ENCODE data around the gene MTHFD1L. TPM values are rescaled to one million over a fixed set of nuclear protein-coding genes. Genes with fewer than 3 reads are reported as not detected.

MTHFD1L gene
- total RNA-seq, 5 donors from 2014 or later (not counting 1 experiment from before 2014, with no cell fraction given), result 9.3 to 34.2 (median 26.7) TPM

GRCh38 chr6:151096691-151097606, 231.4 kb downstream of the MTHFD1L start:
- Histone ChIP-seq H3K36me3 (ENCODE audit: control insufficient read depth in 2 of 2, extremely low read depth in 1 of 2, insufficient read depth in 1 of 2, low read length in 1 of 2) (no peaks in the 10 kb centered on the region), H3K27ac (ENCODE audit: low read length) (no peak overlapping the region), H3K4me3 (ENCODE audit: control insufficient read depth in 1 of 2, extremely low read depth in 1 of 2, low read length in 1 of 2) (no peak overlapping the region), H3K27me3 (replicated peaks in 1 of 2; ENCODE audit: control insufficient read depth in 2 of 2, extremely low read depth in 1 of 2, insufficient read depth in 2 of 2, low read length in 1 of 2) (no peaks in the 10 kb centered on the region), H3K4me1 (ENCODE audit: control insufficient read depth in 1 of 2, extremely low read depth in 1 of 2, insufficient read depth in 2 of 2, low read length in 2 of 2) (no peaks in the 10 kb centered on the region), H3K9me3 (no peaks in the 10 kb centered on the region)
- ChIA-PET CTCF (no interaction called here), POLR2A (no interaction called here)
- Mint-ChIP-seq H3K27me3 (no peaks in the 10 kb centered on the region), H3K9me3 (no peaks in the 10 kb centered on the region), H3K36me3 (peaks cover 59% of the 10 kb centered on the region), H3K4me3 (no peak overlapping the region), H3K4me1 (no peaks in the 10 kb centered on the region), H3K27ac (no peak overlapping the region)
- no peak for DNase-seq
- no CpG with 5 or more reads among the region's 8 CpGs for WGBS (ENCODE audit: insufficient coverage)
- ATAC-seq (replicated peaks in 1 of 4), result no peak

- CTCF ChIA-PET, result interaction anchor here in 1 of 2 donors (0.6 kb wide), 1 partner anchor 12 kb away, joined by 4 read pairs; no protein-coding TSS in a partner anchor
- no CpG with 5 or more reads among the region's 4 CpGs for WGBS (ENCODE audit: insufficient coverage)
- H3K27me3 Mint-ChIP-seq, result no peaks in the 10 kb centered on the region
These were observed 232.7 kb downstream of the MTHFD1L start for GRCh38 chr6:151098166-151098565.

GRCh38 chr6:151100326-151100725, 234.8 kb downstream of the MTHFD1L start:
- Mint-ChIP-seq H3K4me1 (no peaks in the 10 kb centered on the region), H3K9me3 (no peaks in the 10 kb centered on the region), H3K4me3 (no peak overlapping the region), H3K36me3 (peaks cover 35% of the 10 kb centered on the region), H3K27me3 (no peaks in the 10 kb centered on the region), H3K27ac (peak overlapping the region in 1 of 2 donors; percentile 34)
- H3K27ac ChIP-seq (ENCODE audit: low read length), result no peak overlapping the region
- ATAC-seq (replicated peaks in 1 of 4) (no peak), DNase-seq (no peak)
- H3K36me3 ChIP-seq (ENCODE audit: control insufficient read depth in 2 of 2, extremely low read depth in 1 of 2, insufficient read depth in 1 of 2, low read length in 1 of 2), result no peaks in the 10 kb centered on the region
- H3K9me3 ChIP-seq, result no peaks in the 10 kb centered on the region
- ChIA-PET CTCF (no interaction called here), POLR2A (no interaction called here)
- no peak overlapping the region for H3K4me3 ChIP-seq (ENCODE audit: control insufficient read depth in 1 of 2, extremely low read depth in 1 of 2, low read length in 1 of 2)
- no peaks in the 10 kb centered on the region for H3K27me3 ChIP-seq (replicated peaks in 1 of 2; ENCODE audit: control insufficient read depth in 2 of 2, extremely low read depth in 1 of 2, insufficient read depth in 2 of 2, low read length in 1 of 2)
- no peaks in the 10 kb centered on the region for H3K4me1 ChIP-seq (ENCODE audit: control insufficient read depth in 1 of 2, extremely low read depth in 1 of 2, insufficient read depth in 2 of 2, low read length in 2 of 2)
- WGBS (ENCODE audit: insufficient coverage), result no CpG with 5 or more reads among the region's 2 CpGs

More at GRCh38 chr6:151098166-151098565, 232.7 kb downstream of the MTHFD1L start:
- Mint-ChIP-seq H3K4me1 (no peaks in the 10 kb centered on the region), H3K9me3 (no peaks in the 10 kb centered on the region), H3K36me3 (peaks cover 49% of the 10 kb centered on the region), H3K27ac (no peak overlapping the region), H3K4me3 (no peak overlapping the region)
- Histone ChIP-seq H3K27ac (ENCODE audit: low read length) (no peak overlapping the region), H3K9me3 (no peaks in the 10 kb centered on the region), H3K4me1 (ENCODE audit: control insufficient read depth in 1 of 2, extremely low read depth in 1 of 2, insufficient read depth in 2 of 2, low read length in 2 of 2) (no peaks in the 10 kb centered on the region), H3K36me3 (ENCODE audit: control insufficient read depth in 2 of 2, extremely low read depth in 1 of 2, insufficient read depth in 1 of 2, low read length in 1 of 2) (no peaks in the 10 kb centered on the region), H3K27me3 (replicated peaks in 1 of 2; ENCODE audit: control insufficient read depth in 2 of 2, extremely low read depth in 1 of 2, insufficient read depth in 2 of 2, low read length in 1 of 2) (no peaks in the 10 kb centered on the region), H3K4me3 (ENCODE audit: control insufficient read depth in 1 of 2, extremely low read depth in 1 of 2, low read length in 1 of 2) (no peak overlapping the region)
- POLR2A ChIA-PET, result interaction anchor here in 1 of 2 donors (0.6 kb wide), 1 partner anchor 228 kb away, joined by 5 read pairs; no protein-coding TSS in a partner anchor
- DNase-seq (no peak), ATAC-seq (replicated peaks in 1 of 4) (no peak)

- Histone ChIP-seq H3K27me3 (replicated peaks in 1 of 2; ENCODE audit: control insufficient read depth in 2 of 2, extremely low read depth in 1 of 2, insufficient read depth in 2 of 2, low read length in 1 of 2) (no peaks in the 10 kb centered on the region), H3K4me3 (ENCODE audit: control insufficient read depth in 1 of 2, extremely low read depth in 1 of 2, low read length in 1 of 2) (no peak overlapping the region), H3K9me3 (no peaks in the 10 kb centered on the region), H3K4me1 (ENCODE audit: control insufficient read depth in 1 of 2, extremely low read depth in 1 of 2, insufficient read depth in 2 of 2, low read length in 2 of 2) (no peaks in the 10 kb centered on the region), H3K36me3 (ENCODE audit: control insufficient read depth in 2 of 2, extremely low read depth in 1 of 2, insufficient read depth in 1 of 2, low read length in 1 of 2) (no peaks in the 10 kb centered on the region), H3K27ac (ENCODE audit: low read length) (no peak overlapping the region)
- no peak for ATAC-seq (replicated peaks in 1 of 4)
- Mint-ChIP-seq H3K9me3 (no peaks in the 10 kb centered on the region), H3K27ac (no peak overlapping the region), H3K4me1 (no peaks in the 10 kb centered on the region), H3K36me3 (peaks cover 30% of the 10 kb centered on the region), H3K4me3 (no peak overlapping the region), H3K27me3 (no peaks in the 10 kb centered on the region)
- POLR2A ChIA-PET, result no interaction called here
- CTCF ChIA-PET, result no interaction called here
- 100% methylated on average over 2 of the region's 6 CpGs for WGBS (ENCODE audit: insufficient coverage)
- DNase-seq, result no peak
These were observed 235.8 kb downstream of the MTHFD1L start for GRCh38 chr6:151101161-151101815.

GRCh38 chr6:151101816-151102694, 236.6 kb downstream of the MTHFD1L start:
- POLR2A ChIA-PET, result no interaction called here
- no peaks in the 10 kb centered on the region for H3K36me3 ChIP-seq (ENCODE audit: control insufficient read depth in 2 of 2, extremely low read depth in 1 of 2, insufficient read depth in 1 of 2, low read length in 1 of 2)
- CTCF ChIA-PET, result no interaction called here
- ATAC-seq (replicated peaks in 1 of 4) (no peak), DNase-seq (no peak)
- H3K4me1 ChIP-seq (ENCODE audit: control insufficient read depth in 1 of 2, extremely low read depth in 1 of 2, insufficient read depth in 2 of 2, low read length in 2 of 2), result no peaks in the 10 kb centered on the region
- no peak overlapping the region for H3K4me3 ChIP-seq (ENCODE audit: control insufficient read depth in 1 of 2, extremely low read depth in 1 of 2, low read length in 1 of 2)
- H3K27me3 Mint-ChIP-seq, result no peaks in the 10 kb centered on the region
- no peaks in the 10 kb centered on the region for H3K4me1 Mint-ChIP-seq
- no peak overlapping the region for H3K4me3 Mint-ChIP-seq
- no peak overlapping the region for H3K27ac Mint-ChIP-seq
- H3K36me3 Mint-ChIP-seq, result peaks cover 23% of the 10 kb centered on the region
- H3K27ac ChIP-seq (ENCODE audit: low read length), result no peak overlapping the region
- no peaks in the 10 kb centered on the region for H3K9me3 Mint-ChIP-seq
- H3K9me3 ChIP-seq, result no peaks in the 10 kb centered on the region
- 93% methylated on average over 6 of the region's 10 CpGs for WGBS (ENCODE audit: insufficient coverage)
- no peaks in the 10 kb centered on the region for H3K27me3 ChIP-seq (replicated peaks in 1 of 2; ENCODE audit: control insufficient read depth in 2 of 2, extremely low read depth in 1 of 2, insufficient read depth in 2 of 2, low read length in 1 of 2)

GRCh38 chr6:151103266-151103665, 237.8 kb downstream of the MTHFD1L start:
- no peaks in the 10 kb centered on the region for H3K4me1 Mint-ChIP-seq
- no peaks in the 10 kb centered on the region for H3K9me3 ChIP-seq
- H3K27me3 ChIP-seq (replicated peaks in 1 of 2; ENCODE audit: control insufficient read depth in 2 of 2, extremely low read depth in 1 of 2, insufficient read depth in 2 of 2, low read length in 1 of 2), result peaks cover 0 to 3% of the 10 kb centered on the region in 2 experiments
- H3K27me3 Mint-ChIP-seq, result no peaks in the 10 kb centered on the region
- H3K4me3 ChIP-seq (ENCODE audit: control insufficient read depth in 1 of 2, extremely low read depth in 1 of 2, low read length in 1 of 2), result no peak overlapping the region
- H3K27ac Mint-ChIP-seq, result no peak overlapping the region
- CTCF ChIA-PET, result no interaction called here
- H3K36me3 Mint-ChIP-seq, result peaks cover 17% of the 10 kb centered on the region
- no peaks in the 10 kb centered on the region for H3K9me3 Mint-ChIP-seq
- no CpG with 5 or more reads among the region's 4 CpGs for WGBS (ENCODE audit: insufficient coverage)
- no peak for DNase-seq
- ATAC-seq (replicated peaks in 1 of 4), result no peak
- H3K27ac ChIP-seq (ENCODE audit: low read length), result no peak overlapping the region
- H3K4me3 Mint-ChIP-seq, result no peak overlapping the region
- no peaks in the 10 kb centered on the region for H3K4me1 ChIP-seq (ENCODE audit: control insufficient read depth in 1 of 2, extremely low read depth in 1 of 2, insufficient read depth in 2 of 2, low read length in 2 of 2)
- no peaks in the 10 kb centered on the region for H3K36me3 ChIP-seq (ENCODE audit: control insufficient read depth in 2 of 2, extremely low read depth in 1 of 2, insufficient read depth in 1 of 2, low read length in 1 of 2)
- POLR2A ChIA-PET, result no interaction called here
